Measurements from ENCODE around the gene PDE4D. TPM values are rescaled to one million over a fixed set of nuclear protein-coding genes. Genes with fewer than 3 reads are reported as not detected.

The PDE4D gene
- total RNA-seq, 1 donor from 2014 or later, result 7.6 TPM

DNA sequence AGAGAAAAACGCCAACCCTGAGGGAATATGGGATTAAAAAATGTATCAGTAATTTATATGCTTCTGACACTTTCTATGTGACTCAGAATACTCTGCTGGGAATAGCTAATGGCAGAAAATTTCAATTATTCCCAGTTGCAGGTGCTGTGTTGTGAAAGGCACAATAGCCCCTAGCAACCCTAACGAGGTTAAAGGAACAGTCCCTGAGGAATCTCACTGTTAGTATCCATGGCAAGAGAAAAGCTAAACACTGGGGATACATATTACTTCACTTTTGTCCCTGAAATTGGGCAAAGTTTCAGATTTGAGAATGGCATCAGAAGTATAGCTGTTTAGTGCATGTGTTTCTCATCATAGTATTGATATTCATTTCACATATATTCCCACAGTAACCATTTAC is 755.7 kb downstream of the PDE4D start:
- H3K36me3 Mint-ChIP-seq (ENCODE audit: insufficient read depth), result no peaks in the 10 kb centered on the region
- H3K27ac Mint-ChIP-seq, result no peak overlapping the region
- no peak for DNase-seq (ENCODE audit: low spot score, unreplicated experiment)
- H3K27me3 Mint-ChIP-seq, result no peaks in the 10 kb centered on the region
- no peak overlapping the region for H3K4me3 Mint-ChIP-seq (ENCODE audit: low read depth)
- no peaks in the 10 kb centered on the region for H3K9me3 Mint-ChIP-seq (ENCODE audit: low read depth)
- TF ChIP-seq, protein P1, sequence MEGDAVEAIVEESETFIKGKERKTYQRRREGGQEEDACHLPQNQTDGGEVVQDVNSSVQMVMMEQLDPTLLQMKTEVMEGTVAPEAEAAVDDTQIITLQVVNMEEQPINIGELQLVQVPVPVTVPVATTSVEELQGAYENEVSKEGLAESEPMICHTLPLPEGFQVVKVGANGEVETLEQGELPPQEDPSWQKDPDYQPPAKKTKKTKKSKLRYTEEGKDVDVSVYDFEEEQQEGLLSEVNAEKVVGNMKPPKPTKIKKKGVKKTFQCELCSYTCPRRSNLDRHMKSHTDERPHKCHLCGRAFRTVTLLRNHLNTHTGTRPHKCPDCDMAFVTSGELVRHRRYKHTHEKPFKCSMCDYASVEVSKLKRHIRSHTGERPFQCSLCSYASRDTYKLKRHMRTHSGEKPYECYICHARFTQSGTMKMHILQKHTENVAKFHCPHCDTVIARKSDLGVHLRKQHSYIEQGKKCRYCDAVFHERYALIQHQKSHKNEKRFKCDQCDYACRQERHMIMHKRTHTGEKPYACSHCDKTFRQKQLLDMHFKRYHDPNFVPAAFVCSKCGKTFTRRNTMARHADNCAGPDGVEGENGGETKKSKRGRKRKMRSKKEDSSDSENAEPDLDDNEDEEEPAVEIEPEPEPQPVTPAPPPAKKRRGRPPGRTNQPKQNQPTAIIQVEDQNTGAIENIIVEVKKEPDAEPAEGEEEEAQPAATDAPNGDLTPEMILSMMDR (IDR thresholded peaks at IDR 0.05; ENCODE audit: unreplicated experiment), result no peak
- no peaks in the 10 kb centered on the region for H3K4me1 Mint-ChIP-seq (ENCODE audit: low read depth)

DNA sequence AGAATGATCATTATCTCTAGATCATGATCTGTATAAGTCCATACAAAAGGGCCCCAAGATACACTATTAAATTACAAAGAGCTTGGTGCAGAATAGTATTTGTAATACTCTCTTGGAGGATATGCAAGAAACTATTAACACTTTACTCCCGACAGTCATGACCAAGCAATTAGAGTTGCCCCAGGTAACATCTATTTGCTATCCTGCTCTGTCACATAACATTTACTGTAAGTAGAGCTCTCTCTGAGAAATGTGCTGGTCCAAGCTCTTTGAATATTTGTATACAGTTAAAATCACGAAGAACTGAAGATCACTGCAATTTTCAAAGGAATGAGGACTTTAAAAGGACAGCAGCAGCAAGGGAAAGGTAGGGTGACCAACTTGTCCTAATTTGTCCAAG is 757.0 kb downstream of the PDE4D start:
- Mint-ChIP-seq H3K27ac (no peak overlapping the region), H3K4me1 (ENCODE audit: low read depth) (no peaks in the 10 kb centered on the region), H3K9me3 (ENCODE audit: low read depth) (no peaks in the 10 kb centered on the region), H3K27me3 (no peaks in the 10 kb centered on the region), H3K36me3 (ENCODE audit: insufficient read depth) (no peaks in the 10 kb centered on the region), H3K4me3 (ENCODE audit: low read depth) (no peak overlapping the region)
- TF ChIP-seq, protein P1 (IDR thresholded peaks at IDR 0.05; ENCODE audit: unreplicated experiment), result no peak
- DNase-seq (ENCODE audit: low spot score, unreplicated experiment), result no peak

DNA sequence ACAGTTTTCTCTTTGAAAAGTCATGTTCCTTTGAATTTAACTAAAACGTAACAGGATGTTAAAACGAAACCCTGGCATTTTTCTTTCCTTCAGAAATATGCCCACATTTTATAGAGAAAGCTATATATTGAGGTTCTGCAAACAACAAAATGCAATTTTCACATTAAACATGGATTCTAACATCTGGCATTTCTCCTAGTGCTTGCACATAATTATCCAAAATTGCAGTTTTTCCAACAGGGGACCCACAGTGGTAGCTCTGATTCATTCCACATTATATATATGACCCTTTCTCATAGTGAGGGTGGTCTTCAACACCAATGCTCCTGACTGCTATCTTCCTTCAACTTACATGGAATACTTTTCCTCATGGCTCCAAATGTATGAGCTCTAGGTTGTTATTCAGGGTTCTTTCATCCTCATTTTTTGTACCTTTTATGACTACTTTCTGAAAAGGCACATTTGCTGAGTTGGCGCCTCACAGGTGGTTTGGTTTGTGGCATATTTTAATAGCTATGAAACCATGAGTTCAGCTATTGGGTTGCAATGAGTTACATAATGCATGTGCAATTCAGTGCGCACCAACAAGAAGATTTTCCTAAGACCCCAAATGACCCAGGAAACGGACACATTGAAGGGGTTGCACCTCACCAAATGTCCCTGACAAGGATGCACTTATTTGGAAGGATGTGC is 758.9 kb downstream of the PDE4D start:
- no peaks in the 10 kb centered on the region for H3K27me3 Mint-ChIP-seq

DNA sequence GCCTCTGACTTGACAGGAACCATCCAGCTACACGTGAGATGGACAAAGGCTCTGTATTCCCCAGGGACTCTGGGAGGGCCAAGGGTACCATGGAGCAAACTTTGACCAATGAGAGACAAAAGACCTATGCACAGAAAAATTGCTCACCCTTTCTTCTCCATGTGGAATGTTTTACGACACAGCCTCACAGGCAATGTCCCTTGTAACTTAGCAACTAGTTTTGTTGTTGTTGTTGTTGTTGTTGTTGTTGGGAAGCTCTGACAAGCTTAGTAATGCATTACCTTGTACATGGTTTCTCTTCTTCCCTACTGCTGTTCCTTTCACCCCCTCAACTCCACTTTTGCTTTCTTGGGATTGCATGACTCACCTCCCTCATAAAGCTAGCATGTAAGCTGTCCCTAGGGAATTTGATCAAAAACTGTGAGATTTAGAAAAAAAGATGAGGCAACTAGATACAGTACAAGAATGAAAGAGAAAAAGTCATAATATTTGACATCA is 759.7 kb downstream of the PDE4D start:
- H3K27ac Mint-ChIP-seq, result no peak overlapping the region
- no peaks in the 10 kb centered on the region for H3K27me3 Mint-ChIP-seq
- no peak for DNase-seq (ENCODE audit: low spot score, unreplicated experiment)
- H3K4me3 Mint-ChIP-seq (ENCODE audit: low read depth), result no peak overlapping the region
- H3K4me1 Mint-ChIP-seq (ENCODE audit: low read depth), result peaks cover 6% of the 10 kb centered on the region
- TF ChIP-seq, protein P1 (IDR thresholded peaks at IDR 0.05; ENCODE audit: unreplicated experiment), result no peak
- H3K9me3 Mint-ChIP-seq (ENCODE audit: low read depth), result no peaks in the 10 kb centered on the region
- H3K36me3 Mint-ChIP-seq (ENCODE audit: insufficient read depth), result no peaks in the 10 kb centered on the region

More for the DNA sequence above, 758.9 kb downstream of the PDE4D start:
- DNase-seq (ENCODE audit: low spot score, unreplicated experiment), result no peak
- peaks cover 6% of the 10 kb centered on the region for H3K4me1 Mint-ChIP-seq (ENCODE audit: low read depth)
- H3K9me3 Mint-ChIP-seq (ENCODE audit: low read depth), result no peaks in the 10 kb centered on the region
- H3K27ac Mint-ChIP-seq, result no peak overlapping the region
- H3K36me3 Mint-ChIP-seq (ENCODE audit: insufficient read depth), result no peaks in the 10 kb centered on the region
- TF ChIP-seq, protein P1 (IDR thresholded peaks at IDR 0.05; ENCODE audit: unreplicated experiment), result no peak
- no peak overlapping the region for H3K4me3 Mint-ChIP-seq (ENCODE audit: low read depth)

DNA sequence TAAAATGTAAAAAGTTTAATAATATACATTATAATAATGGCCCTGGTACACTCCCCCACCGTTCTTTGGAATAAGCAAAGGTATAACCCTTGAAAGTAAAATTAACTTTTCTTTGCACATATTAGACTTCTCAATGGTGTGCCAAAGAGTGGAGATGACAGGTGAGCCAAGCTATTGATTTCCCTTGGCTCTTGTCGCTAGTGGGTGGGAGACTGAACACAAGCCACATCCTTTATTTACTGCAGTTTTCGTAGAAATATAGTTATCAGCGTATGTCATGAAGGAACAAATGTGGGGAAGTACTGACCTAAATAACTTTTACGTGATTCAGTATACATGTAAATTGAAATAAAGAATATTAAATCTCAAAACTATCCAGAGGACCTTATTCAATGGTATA is 761.4 kb downstream of the PDE4D start:
- Mint-ChIP-seq H3K9me3 (ENCODE audit: low read depth) (no peaks in the 10 kb centered on the region), H3K4me1 (ENCODE audit: low read depth) (peaks cover 6% of the 10 kb centered on the region), H3K27me3 (no peaks in the 10 kb centered on the region), H3K36me3 (ENCODE audit: insufficient read depth) (no peaks in the 10 kb centered on the region), H3K4me3 (ENCODE audit: low read depth) (no peak overlapping the region), H3K27ac (no peak overlapping the region)
- DNase-seq (ENCODE audit: low spot score, unreplicated experiment), result no peak
- TF ChIP-seq, protein P1 (IDR thresholded peaks at IDR 0.05; ENCODE audit: unreplicated experiment), result no peak

Data from progenitor cell of endocrine pancreas (in vitro differentiated cells).